Right lobe of liver (tissue), 6 donors: ENCODE data around the gene SLC25A13. TPM values are rescaled to one million over a fixed set of nuclear protein-coding genes. Genes with fewer than 3 reads are reported as not detected.
"Not testable (repeated sequence)": the region's sequence is repeated elsewhere in the genome, so short reads cannot be mapped to it uniquely, and the experiment has no call there.

Experiments
- ATAC-seq, 4 donors: fragments of 200-7000 bp; cut with Tn5 transposase; one replicate each; pipeline ENCODE4 v1.9.1; 2020; ENCODE audit warnings: mild to moderate bottlenecking in 4 of 4, moderate library complexity in 4 of 4
- DNase-seq, 3 donors: peaks; one replicate each; pipeline ENCODE4 v3.0.0-alpha.2; 2020
- H3K27ac ChIP-seq, 3 donors: fragments of 200-600 bp; one replicate each; pipeline ENCODE4 v1.8.0; 2022
- H3K27me3 ChIP-seq, 2 donors: fragments of 200-600 bp; one replicate each; pipeline ENCODE4 v1.8.0; 2022
- H3K36me3 ChIP-seq, 4 donors: fragments of 200-600 bp; sonication (generic) in 1 of 4; one replicate each; pipeline versions ENCODE4 v1.5.1 to v1.8.0; 2017 to 2022; ENCODE audit warnings: control low read depth in 1 of 4
- H3K4me1 ChIP-seq, 4 donors: fragments of 200-600 bp; sonication (generic) in 1 of 4; one replicate each; pipeline versions ENCODE4 v1.5.1 to v1.8.0; 2017 to 2022; ENCODE audit warnings: control low read depth in 1 of 4
- H3K4me3 ChIP-seq, 3 donors: fragments of 200-600 bp; one replicate each; pipeline ENCODE4 v1.8.0; 2022
- H3K9me3 ChIP-seq, 4 donors: fragments of 200-600 bp; sonication (generic) in 1 of 4; one replicate each; pipeline versions ENCODE4 v1.5.1 to v1.8.0; 2017 to 2022; ENCODE audit warnings: control low read depth in 1 of 4
- POLR2A ChIP-seq: fragments of 450-650 bp; IDR thresholded peaks from one replicate; pipeline ENCODE4 v1.6.1; 2017; ENCODE audit warnings: antibody characterized with exemption, mild to moderate bottlenecking
- WGBS: methylation state at CpG from one replicate; pipeline ENCODE4 v1.1.6; 2018; ENCODE audit warnings: low coverage, low lambda C conversion rate; ENCODE audit not compliant: insufficient coverage; ENCODE audit errors: missing lambda C conversion rate; 5-methylcytosine and 5-hydroxymethylcytosine counted together
- intact Hi-C, 2 donors: fragments of 100-400 bp; cut with DNase I; formaldehyde crosslinking; loops; one replicate each; pipeline versions ENCODE4 v1.11.2 to v1.14.1; 2022
- total RNA-seq, 6 experiments: library from RNA; depleted of rRNA in 2 of 6; stranded (reverse); fragments of >200 nt in 2 of 6; fragmentation: NEBNext Ultra II Directional in 3 of 6; extraction: Animal tissue kit (Norgen Biotek cat#: 25700) in 3 of 6; gene quantifications; one replicate each; pipeline versions ENCODE4 v1.1.0 to v1.2.4, GENCODE V29; 2016 to 2023
- TF ChIP-seq, protein P1 (sequence below), 4 donors: fragments of 200-600 bp in 3 of 4; fragments of 450-650 bp in 1 of 4; IDR thresholded peaks; one replicate each; pipeline versions ENCODE4 v1.5.1 to v1.8.0; 2016 to 2022; ENCODE audit warnings: antibody characterized with exemption in 4 of 4, mild to moderate bottlenecking in 2 of 4
- donor health status: DM: no; HTN: yes; CAD: no.
- donor health status: DM: no; HTN: no; CAD: no.
- donor health status: DM: no; HTN: no; CAD: no.
- donor health status: DM: no; HTN: yes; CAD: no.
- donor health status: DM: no; HTN: yes; CAD: no.

The SLC25A13 gene
- total RNA-seq, 6 experiments from 2014 or later = 54.5 to 110 (median 83.0) TPM

DNA sequence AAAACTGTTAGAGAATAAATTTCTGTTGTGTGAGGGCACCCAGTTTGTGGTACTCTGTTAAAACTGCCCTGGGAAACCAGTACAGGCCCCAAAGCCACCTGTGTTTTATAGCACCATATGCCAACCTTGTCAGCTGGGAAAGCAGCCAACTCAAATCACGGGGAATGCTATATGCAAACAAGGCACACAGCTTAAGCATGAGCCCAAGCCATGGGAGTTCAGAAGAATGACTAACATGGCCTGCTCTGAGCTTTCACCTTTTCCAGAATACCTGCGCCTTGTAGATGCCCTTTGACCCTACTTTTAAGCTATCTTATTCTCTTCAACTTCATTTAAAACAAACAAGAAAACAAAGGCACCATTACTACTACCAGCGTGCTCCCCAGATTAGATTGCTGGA, 5.5 kb upstream of the SLC25A13 start:
- ATAC-seq (peak; percentile 56 to 82 (median 64)), DNase-seq (peak in 2 of 3 donors; percentile 54 to 67)
- no peaks in the 10 kb centered on the region for H3K9me3 ChIP-seq
- intact Hi-C loops = no loop called here
- no peak for TF ChIP-seq POLR2A
- TF ChIP-seq, protein P1, sequence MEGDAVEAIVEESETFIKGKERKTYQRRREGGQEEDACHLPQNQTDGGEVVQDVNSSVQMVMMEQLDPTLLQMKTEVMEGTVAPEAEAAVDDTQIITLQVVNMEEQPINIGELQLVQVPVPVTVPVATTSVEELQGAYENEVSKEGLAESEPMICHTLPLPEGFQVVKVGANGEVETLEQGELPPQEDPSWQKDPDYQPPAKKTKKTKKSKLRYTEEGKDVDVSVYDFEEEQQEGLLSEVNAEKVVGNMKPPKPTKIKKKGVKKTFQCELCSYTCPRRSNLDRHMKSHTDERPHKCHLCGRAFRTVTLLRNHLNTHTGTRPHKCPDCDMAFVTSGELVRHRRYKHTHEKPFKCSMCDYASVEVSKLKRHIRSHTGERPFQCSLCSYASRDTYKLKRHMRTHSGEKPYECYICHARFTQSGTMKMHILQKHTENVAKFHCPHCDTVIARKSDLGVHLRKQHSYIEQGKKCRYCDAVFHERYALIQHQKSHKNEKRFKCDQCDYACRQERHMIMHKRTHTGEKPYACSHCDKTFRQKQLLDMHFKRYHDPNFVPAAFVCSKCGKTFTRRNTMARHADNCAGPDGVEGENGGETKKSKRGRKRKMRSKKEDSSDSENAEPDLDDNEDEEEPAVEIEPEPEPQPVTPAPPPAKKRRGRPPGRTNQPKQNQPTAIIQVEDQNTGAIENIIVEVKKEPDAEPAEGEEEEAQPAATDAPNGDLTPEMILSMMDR (IDR thresholded peaks at IDR 0.05) = no peak
- H3K27me3 ChIP-seq = no peaks in the 10 kb centered on the region
- H3K36me3 ChIP-seq = no peaks in the 10 kb centered on the region
- H3K4me3 ChIP-seq = no peak overlapping the region
- peak overlapping the region in 1 of 3 donors; percentile 33 for H3K27ac ChIP-seq
- 31% methylated on average over 2 of the region's 3 CpGs for WGBS
- peaks cover 0 to 28% (median 9%) of the 10 kb centered on the region in 4 donors for H3K4me1 ChIP-seq

DNA sequence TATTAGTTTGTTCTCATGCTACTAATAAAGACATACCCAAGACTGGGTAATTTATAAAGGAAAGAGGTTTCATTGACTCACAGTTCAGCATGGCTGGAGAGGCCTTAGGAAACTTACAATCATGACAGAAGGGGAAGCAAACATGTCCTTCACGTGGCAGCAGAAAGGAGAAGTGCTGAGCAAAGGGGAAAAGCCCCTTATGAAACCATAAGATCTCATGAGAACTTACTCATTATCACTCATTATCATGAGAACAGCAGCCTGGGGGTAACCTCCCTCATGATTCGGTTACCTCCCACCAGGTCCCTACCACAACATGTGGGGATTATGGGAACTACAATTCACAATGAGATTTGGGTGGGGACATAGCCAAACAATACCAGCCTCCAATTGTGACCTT, 4.9 kb upstream of the SLC25A13 start:
- DNase-seq, H3K36me3 ChIP-seq: not testable (repeated sequence)
- whole genome bisulfite sequencing = 20% methylated on average over 2 of the region's 2 CpGs

DNA sequence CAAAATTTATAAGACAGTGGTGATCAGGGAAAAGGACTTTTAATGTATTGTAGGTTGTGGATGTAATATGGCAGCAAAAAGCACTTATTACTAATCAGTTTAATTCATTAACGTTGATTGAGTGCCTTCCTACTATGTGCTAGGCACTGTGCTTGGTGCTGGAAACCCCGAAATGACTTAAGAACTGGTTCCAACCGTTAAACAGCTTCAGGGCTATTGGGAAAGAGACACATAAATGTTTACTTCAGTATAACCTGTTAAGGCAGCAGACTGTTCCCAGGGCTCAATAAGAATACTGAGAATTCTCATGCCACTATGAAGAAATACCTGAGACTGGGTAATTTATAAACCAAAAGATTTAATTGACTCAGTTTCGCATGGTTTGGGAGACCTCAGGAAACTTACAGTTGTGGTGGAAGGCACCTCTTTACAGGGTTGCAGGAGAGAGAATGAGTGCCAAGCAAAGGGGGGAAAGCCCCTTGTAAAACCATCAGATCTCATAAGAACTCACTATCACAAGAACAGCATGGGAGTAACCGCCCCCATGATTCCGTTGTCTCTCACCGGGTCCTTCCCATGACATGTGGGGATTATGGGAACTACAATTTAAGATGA, 1.1 kb upstream of the SLC25A13 start:
- Histone ChIP-seq H3K9me3 (no peaks in the 10 kb centered on the region), H3K27me3 (no peaks in the 10 kb centered on the region), H3K36me3 (no peaks in the 10 kb centered on the region), H3K27ac (peak overlapping the region in 2 of 3 donors; percentile 60 to 99), H3K4me3 (peak overlapping the region in 2 of 3 donors; percentile 89 to 98), H3K4me1 (peaks cover 0 to 40% (median 12%) of the 10 kb centered on the region in 4 donors)
- ATAC-seq (no peak), DNase-seq (no peak)
- WGBS = 68% methylated on average over 7 of the region's 7 CpGs
- TF ChIP-seq, protein P1 (IDR thresholded peaks at IDR 0.05) = no peak
- TF ChIP-seq POLR2A = no peak
- intact Hi-C loops = no loop called here

More for the DNA sequence above, 4.9 kb upstream of the SLC25A13 start:
- H3K4me3 ChIP-seq, H3K27ac ChIP-seq, ATAC-seq, H3K9me3 ChIP-seq, intact Hi-C loops, H3K27me3 ChIP-seq: not testable (repeated sequence)
- peaks cover 0 to 25% (median 7%) of the 10 kb centered on the region in 4 donors for H3K4me1 ChIP-seq

DNA sequence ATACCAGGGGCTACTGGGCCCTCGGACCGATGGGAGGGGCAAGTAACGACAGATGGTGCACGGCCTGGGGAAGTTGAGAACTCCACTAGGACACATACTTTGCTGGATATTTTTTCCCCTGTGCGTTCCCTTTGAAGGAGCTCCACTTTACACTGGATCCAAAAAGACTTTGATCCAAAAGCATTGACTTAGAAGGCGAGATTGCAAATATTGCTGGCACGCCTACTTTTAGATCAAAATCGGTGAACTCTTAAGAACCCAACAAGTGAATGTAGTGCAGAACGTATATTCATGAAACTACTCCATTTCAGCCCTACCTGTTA, 436 bp upstream of the SLC25A13 start:
- peak overlapping the region; percentile 60 to 99 (median 97) for H3K27ac ChIP-seq
- peak overlapping the region; percentile 89 to 98 (median 96) for H3K4me3 ChIP-seq
- peaks cover 0 to 40% (median 11%) of the 10 kb centered on the region in 4 donors for H3K4me1 ChIP-seq
- H3K27me3 ChIP-seq = no peaks in the 10 kb centered on the region
- intact Hi-C loops = no loop called here
- H3K36me3 ChIP-seq = no peaks in the 10 kb centered on the region
- ATAC-seq = no peak
- DNase-seq = no peak
- TF ChIP-seq POLR2A = no peak
- TF ChIP-seq, protein P1 (IDR thresholded peaks at IDR 0.05) = no peak
- WGBS = 16% methylated on average over 6 of the region's 9 CpGs
- no peaks in the 10 kb centered on the region for H3K9me3 ChIP-seq

DNA sequence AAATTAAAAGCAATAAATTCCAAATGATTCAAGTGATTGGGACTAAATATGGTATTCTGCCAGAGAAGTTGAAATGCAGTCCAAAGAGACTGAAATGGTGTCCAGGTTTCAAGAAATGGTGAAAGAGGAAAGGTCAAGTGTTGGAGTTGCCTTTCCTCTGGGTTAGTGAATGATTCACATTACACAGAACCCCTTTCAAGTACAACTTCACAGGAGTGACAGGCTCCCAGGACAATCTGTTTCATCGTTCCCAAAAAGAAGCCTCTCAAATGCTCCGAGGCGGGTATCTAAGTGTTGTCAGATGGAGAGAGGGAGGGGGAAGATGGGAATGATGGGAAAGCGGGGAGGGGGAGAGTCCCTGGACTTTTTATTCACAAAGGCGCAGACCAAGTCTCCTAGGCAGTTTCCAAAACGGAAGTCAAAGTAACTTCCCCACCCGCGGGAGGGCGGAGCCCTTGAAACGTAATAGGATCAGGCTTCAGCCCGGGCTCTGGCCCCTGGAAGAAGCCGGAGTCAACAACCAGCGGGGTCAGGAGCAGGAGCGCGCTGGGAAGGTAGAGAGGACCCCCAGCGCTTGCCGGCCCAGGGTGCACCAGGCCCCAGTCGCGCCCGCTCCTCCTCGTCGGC, 754 bp downstream of the SLC25A13 start:
- Histone ChIP-seq H3K27ac (peak overlapping the region; percentile 97 to 99 (median 98)), H3K4me3 (peak overlapping the region; percentile 89 to 98 (median 96)), H3K27me3 (no peaks in the 10 kb centered on the region), H3K4me1 (peaks cover 0 to 51% (median 16%) of the 10 kb centered on the region in 4 donors), H3K9me3 (no peaks in the 10 kb centered on the region), H3K36me3 (no peaks in the 10 kb centered on the region)
- ATAC-seq (peak; percentile 74 to 82 (median 78)), DNase-seq (peak; percentile 87 to 94 (median 94))
- no peak for TF ChIP-seq POLR2A
- TF ChIP-seq, protein P1 (IDR thresholded peaks at IDR 0.05) = no peak
- WGBS = 0% methylated on average over 10 of the region's 22 CpGs
- intact Hi-C loops = no loop called here
